ENCODE measurements around the gene BORCS6.

BORCS6 gene

DNA sequence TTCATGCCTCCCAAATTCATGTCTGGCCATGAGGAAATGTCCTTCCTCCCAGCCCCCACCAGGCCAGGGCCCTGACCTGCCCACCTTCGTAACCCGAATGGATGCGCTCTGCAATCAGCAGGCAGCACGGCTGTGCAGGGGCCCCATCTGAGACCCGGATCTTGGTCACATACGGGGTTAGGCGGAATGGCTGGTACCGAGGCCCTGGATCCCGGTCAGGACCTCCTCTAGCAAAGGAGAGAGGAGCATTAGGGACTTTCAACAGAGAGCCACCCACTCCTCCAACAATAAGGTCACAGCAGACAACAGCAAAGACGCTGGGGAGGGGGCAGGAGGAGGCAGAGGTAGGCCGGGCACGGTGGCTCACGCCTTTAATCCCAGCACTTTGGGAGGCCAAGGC is 41.4 kb downstream of the BORCS6 start:
- TF ChIP-seq, protein P1, sequence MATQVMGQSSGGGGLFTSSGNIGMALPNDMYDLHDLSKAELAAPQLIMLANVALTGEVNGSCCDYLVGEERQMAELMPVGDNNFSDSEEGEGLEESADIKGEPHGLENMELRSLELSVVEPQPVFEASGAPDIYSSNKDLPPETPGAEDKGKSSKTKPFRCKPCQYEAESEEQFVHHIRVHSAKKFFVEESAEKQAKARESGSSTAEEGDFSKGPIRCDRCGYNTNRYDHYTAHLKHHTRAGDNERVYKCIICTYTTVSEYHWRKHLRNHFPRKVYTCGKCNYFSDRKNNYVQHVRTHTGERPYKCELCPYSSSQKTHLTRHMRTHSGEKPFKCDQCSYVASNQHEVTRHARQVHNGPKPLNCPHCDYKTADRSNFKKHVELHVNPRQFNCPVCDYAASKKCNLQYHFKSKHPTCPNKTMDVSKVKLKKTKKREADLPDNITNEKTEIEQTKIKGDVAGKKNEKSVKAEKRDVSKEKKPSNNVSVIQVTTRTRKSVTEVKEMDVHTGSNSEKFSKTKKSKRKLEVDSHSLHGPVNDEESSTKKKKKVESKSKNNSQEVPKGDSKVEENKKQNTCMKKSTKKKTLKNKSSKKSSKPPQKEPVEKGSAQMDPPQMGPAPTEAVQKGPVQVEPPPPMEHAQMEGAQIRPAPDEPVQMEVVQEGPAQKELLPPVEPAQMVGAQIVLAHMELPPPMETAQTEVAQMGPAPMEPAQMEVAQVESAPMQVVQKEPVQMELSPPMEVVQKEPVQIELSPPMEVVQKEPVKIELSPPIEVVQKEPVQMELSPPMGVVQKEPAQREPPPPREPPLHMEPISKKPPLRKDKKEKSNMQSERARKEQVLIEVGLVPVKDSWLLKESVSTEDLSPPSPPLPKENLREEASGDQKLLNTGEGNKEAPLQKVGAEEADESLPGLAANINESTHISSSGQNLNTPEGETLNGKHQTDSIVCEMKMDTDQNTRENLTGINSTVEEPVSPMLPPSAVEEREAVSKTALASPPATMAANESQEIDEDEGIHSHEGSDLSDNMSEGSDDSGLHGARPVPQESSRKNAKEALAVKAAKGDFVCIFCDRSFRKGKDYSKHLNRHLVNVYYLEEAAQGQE (IDR thresholded peaks at IDR 0.05; ENCODE audit: insufficient read depth in 1 of 2, low read depth in 2 of 2, low read length in 2 of 2), result no peak
- TF ChIP-seq SIN3A (IDR thresholded peaks at IDR 0.05; ENCODE audit: borderline replicate concordance, insufficient read depth, low read length) (no peak), FOXP2 (optimal IDR thresholded peaks at IDR 0.05; ENCODE audit: borderline replicate concordance, extremely low read depth, extremely low read length, insufficient read depth) (no peak), POLR2AphosphoS5 (IDR thresholded peaks at IDR 0.05; ENCODE audit: low read depth, low read length) (no peak), TAF1 (IDR thresholded peaks at IDR 0.05; ENCODE audit: borderline replicate concordance, insufficient read depth, low read length) (no peak)

DNA sequence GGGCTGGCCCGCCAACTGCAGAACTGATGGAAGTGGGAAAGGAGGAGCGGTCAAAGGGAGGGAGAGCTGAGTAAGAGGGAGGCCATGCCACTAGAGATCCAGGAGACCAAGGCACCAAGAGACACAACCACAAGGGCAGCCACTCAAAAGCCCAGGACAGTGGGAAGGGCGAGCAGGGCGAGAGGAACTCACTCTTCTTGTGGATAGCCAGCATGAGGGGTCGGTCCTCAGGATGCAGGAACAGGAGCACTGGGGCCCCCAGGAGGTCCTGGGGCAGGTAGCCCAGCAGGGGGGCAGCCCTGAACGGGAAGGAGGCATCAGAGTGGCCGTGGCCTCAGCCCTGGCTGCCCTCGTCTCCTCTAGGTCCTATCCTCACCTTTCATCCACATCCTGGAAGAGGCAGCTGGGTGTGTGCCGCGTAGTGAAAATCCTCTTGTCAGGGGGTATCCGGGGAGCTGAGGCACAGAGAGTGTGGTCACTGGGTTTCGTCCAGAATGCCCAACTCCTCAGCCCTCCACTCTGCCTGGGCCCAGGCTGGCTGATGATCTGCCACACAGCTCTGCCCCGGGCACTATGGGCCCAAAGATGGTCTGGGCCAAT is 42.1 kb downstream of the BORCS6 start:
- TF ChIP-seq TAF1 (IDR thresholded peaks at IDR 0.05; ENCODE audit: borderline replicate concordance, insufficient read depth, low read length), result no peak
- TF ChIP-seq POLR2AphosphoS5 (IDR thresholded peaks at IDR 0.05; ENCODE audit: low read depth, low read length), result no peak
- no peak for TF ChIP-seq SIN3A (IDR thresholded peaks at IDR 0.05; ENCODE audit: borderline replicate concordance, insufficient read depth, low read length)
- no peak for TF ChIP-seq FOXP2 (optimal IDR thresholded peaks at IDR 0.05; ENCODE audit: borderline replicate concordance, extremely low read depth, extremely low read length, insufficient read depth)
- TF ChIP-seq, protein P1 (IDR thresholded peaks at IDR 0.05; ENCODE audit: insufficient read depth in 1 of 2, low read depth in 2 of 2, low read length in 2 of 2), result no peak

DNA sequence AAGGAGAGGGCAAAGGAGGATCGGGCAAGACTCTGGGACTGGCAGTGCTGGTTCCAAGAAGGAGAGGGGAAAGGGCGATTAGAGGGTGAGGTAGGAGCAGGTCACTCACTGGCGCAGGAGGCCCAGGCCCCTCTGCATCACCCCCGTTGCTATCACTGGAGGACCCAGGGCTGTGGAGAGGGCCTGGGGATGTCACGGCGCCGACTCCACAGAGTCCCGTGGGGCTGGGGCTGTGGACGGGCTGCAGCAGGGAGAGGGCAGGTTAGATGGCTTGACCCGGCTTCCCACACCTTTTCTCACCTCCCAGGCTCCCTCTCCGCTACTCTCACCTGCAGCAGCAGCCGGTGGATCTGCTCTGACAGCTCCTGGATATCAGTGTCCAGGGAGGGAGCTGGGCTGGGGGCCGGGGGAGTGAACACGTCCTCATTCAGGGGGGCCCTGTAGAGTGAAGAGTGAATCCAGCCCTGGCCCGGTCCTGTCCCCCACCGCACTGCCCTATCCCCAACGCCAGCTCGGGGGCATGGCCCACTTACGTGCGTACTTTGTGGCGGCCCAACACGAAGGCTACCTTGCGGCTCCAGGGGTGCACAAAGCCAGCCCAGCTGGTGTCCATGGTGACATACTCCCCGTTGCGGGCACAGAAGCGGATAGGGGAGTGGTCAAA is 42.7 kb downstream of the BORCS6 start:
- TF ChIP-seq FOXP2 (optimal IDR thresholded peaks at IDR 0.05; ENCODE audit: borderline replicate concordance, extremely low read depth, extremely low read length, insufficient read depth) (no peak), SIN3A (IDR thresholded peaks at IDR 0.05; ENCODE audit: borderline replicate concordance, insufficient read depth, low read length) (no peak), POLR2AphosphoS5 (IDR thresholded peaks at IDR 0.05; ENCODE audit: low read depth, low read length) (no peak), TAF1 (IDR thresholded peaks at IDR 0.05; ENCODE audit: borderline replicate concordance, insufficient read depth, low read length) (no peak)
- TF ChIP-seq, protein P1 (IDR thresholded peaks at IDR 0.05; ENCODE audit: insufficient read depth in 1 of 2, low read depth in 2 of 2, low read length in 2 of 2), result no peak

DNA sequence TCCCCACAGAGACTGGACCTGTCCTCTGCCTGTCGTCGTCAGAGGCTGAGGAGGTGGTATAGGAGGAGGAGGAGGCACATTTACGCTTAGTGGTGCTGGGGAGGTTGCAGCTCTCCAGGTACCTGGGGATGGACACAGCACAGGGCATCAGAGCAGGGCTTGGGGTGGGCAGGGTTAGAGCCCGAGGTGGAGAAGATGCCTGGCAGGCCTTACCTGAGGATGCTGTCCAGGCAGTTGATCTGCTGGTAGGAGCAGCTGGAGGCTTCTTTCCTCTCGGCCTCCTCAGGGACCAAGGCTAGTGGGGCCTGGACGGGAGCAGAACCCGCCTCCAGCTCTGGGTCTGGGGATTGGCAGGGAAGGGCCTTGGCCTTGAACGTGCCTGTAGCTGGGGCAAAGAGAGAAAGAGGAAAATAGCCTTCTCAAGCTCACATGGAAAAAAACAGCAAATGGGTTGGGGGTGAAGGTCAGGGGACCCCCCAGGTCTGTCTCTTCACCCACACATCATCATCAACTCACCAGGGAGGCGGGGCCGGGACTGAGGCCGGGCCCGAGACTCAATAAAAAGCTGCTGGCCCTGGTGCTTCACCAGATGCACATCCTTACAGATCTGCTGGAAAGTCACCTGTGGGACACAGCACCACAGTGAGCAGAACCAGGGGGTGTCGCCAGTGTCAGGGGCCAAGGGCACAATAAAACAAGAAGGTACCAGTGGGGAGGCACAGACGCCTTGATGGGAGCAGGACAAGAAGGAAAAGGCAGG is 43.4 kb downstream of the BORCS6 start:
- TF ChIP-seq, protein P1 (IDR thresholded peaks at IDR 0.05; ENCODE audit: insufficient read depth in 1 of 2, low read depth in 2 of 2, low read length in 2 of 2), result no peak
- no peak for TF ChIP-seq FOXP2 (optimal IDR thresholded peaks at IDR 0.05; ENCODE audit: borderline replicate concordance, extremely low read depth, extremely low read length, insufficient read depth)
- no peak for TF ChIP-seq SIN3A (IDR thresholded peaks at IDR 0.05; ENCODE audit: borderline replicate concordance, insufficient read depth, low read length)
- TF ChIP-seq TAF1 (IDR thresholded peaks at IDR 0.05; ENCODE audit: borderline replicate concordance, insufficient read depth, low read length), result no peak
- TF ChIP-seq POLR2AphosphoS5 (IDR thresholded peaks at IDR 0.05; ENCODE audit: low read depth, low read length), result no peak

Measured in PFSK-1 (cell line).